Neural cell (in vitro differentiated cells): Measurements from ENCODE around the gene ABAT. TPM values are rescaled to one million over a fixed set of nuclear protein-coding genes. Genes with fewer than 3 reads are reported as not detected.

ENCODE experiments used
- H2AFZ ChIP-seq: fragments of 200-600, 300-800 bp; sonication (generic), shearing (Covaris generic); 2 replicates; pipeline ENCODE4 v1.6.0; 2014; ENCODE audit warnings: low read depth, mild to moderate bottlenecking, antibody characterized with exemption, low read length, moderate library complexity
- H3F3A ChIP-seq: fragments of 200-600 bp; shearing (Covaris generic); 2 replicates; pipeline ENCODE4 v1.6.1; 2016; ENCODE audit warnings: mild to moderate bottlenecking, moderate library complexity, mixed read lengths, antibody characterized with exemption, low read length; ENCODE audit not compliant: insufficient read depth, poor library complexity, severe bottlenecking
- H3K27ac ChIP-seq: fragments of 200-600, 300-800 bp; sonication (generic), shearing (Covaris generic); 2 replicates; pipeline ENCODE4 v1.5.1; 2014; ENCODE audit warnings: mild to moderate bottlenecking, low read length, moderate library complexity
- H3K27me3 ChIP-seq: fragments of 300-800, 200-600 bp; sonication (generic), shearing (Covaris generic); 2 replicates; pipeline ENCODE4 v1.6.0; 2014; ENCODE audit warnings: mild to moderate bottlenecking, low read depth, low read length, moderate library complexity; ENCODE audit not compliant: insufficient read depth
- H3K36me3 ChIP-seq: fragments of 300-800, 200-600 bp; sonication (generic), shearing (Covaris generic); 2 replicates; pipeline ENCODE4 v1.5.1; 2014; ENCODE audit warnings: mild to moderate bottlenecking, antibody characterized with exemption, low read length, moderate library complexity; ENCODE audit not compliant: insufficient read depth
- H3K4me2 ChIP-seq: fragments of 300-800, 200-600 bp; sonication (generic), shearing (Covaris generic); 2 replicates; pipeline ENCODE4 v1.6.0; 2014; ENCODE audit warnings: mild to moderate bottlenecking, low read length
- H3K4me3 ChIP-seq: fragments of 300-800, 200-600 bp; sonication (generic), shearing (Covaris generic); 2 replicates; pipeline ENCODE4 v1.5.1; 2014; ENCODE audit warnings: mild to moderate bottlenecking, low read length, moderate library complexity
- H3K79me2 ChIP-seq: fragments of 200-600 bp; shearing (Covaris generic); replicated peaks from 2 replicates; pipeline ENCODE4 v1.6.0; 2014; ENCODE audit warnings: mild to moderate bottlenecking, low read length, moderate library complexity; ENCODE audit not compliant: insufficient read depth
- H3K9ac ChIP-seq: fragments of 300-800, 200-600 bp; sonication (generic), shearing (Covaris generic); 2 replicates; pipeline ENCODE4 v1.6.1; 2016; ENCODE audit warnings: mild to moderate bottlenecking, low read length, mixed read lengths
- H3K9me2 ChIP-seq: fragments of 200-600 bp; shearing (Covaris generic); 2 replicates; pipeline ENCODE4 v1.6.1; 2016; ENCODE audit warnings: mild to moderate bottlenecking, low read length, mixed read lengths; ENCODE audit not compliant: insufficient read depth
- H3K9me3 ChIP-seq: fragments of 200-600, 300-800 bp; sonication (generic), shearing (Covaris generic); 2 replicates; pipeline ENCODE4 v1.6.1; 2016; ENCODE audit warnings: mild to moderate bottlenecking, mixed run types, low read length, moderate library complexity, mixed read lengths
- H4K20me1 ChIP-seq: fragments of 200-600 bp; shearing (Covaris generic); 2 replicates; pipeline ENCODE4 v1.6.1; 2016; ENCODE audit warnings: mild to moderate bottlenecking, mixed run types; ENCODE audit not compliant: insufficient read depth
- EP300 ChIP-seq: fragments of 450-650 bp; conservative IDR thresholded peaks from 2 replicates; pipeline ENCODE4 v1.6.1; 2014; ENCODE audit warnings: antibody characterized with exemption, mild to moderate bottlenecking, moderate library complexity; ENCODE audit not compliant: poor library complexity, severe bottlenecking
- EZH2 ChIP-seq: fragments of 200-600, 300-800 bp; shearing (Covaris generic), sonication (generic); IDR thresholded peaks from 2 replicates; pipeline ENCODE4 v1.6.1; 2014; ENCODE audit warnings: antibody characterized with exemption, low read length, borderline replicate concordance, mild to moderate bottlenecking; ENCODE audit not compliant: insufficient read depth, poor library complexity, severe bottlenecking
- MXI1 ChIP-seq: fragments of 450-650 bp; conservative IDR thresholded peaks from 2 replicates; pipeline ENCODE4 v1.6.1; 2014; ENCODE audit warnings: antibody characterized with exemption, mild to moderate bottlenecking; ENCODE audit not compliant: poor library complexity, severe bottlenecking
- POLR2AphosphoS5 ChIP-seq: IDR thresholded peaks from 2 replicates; pipeline ENCODE4 v1.6.1; 2012
- RAD21 ChIP-seq: fragments of 450-650 bp; conservative IDR thresholded peaks from 2 replicates; pipeline ENCODE4 v1.6.1; 2014; ENCODE audit warnings: antibody characterized with exemption, mild to moderate bottlenecking, moderate library complexity
- SMC3 ChIP-seq: fragments of 450-650 bp; conservative IDR thresholded peaks from 2 replicates; pipeline ENCODE4 v1.6.1; 2014; ENCODE audit warnings: antibody characterized with exemption, mild to moderate bottlenecking, moderate library complexity; ENCODE audit not compliant: poor library complexity
- TAF1 ChIP-seq: IDR thresholded peaks from 2 replicates; pipeline ENCODE4 v1.6.1; 2012; ENCODE audit warnings: low read depth
- polyA plus RNA-seq: library from polyadenylated mRNA; depleted of rRNA; stranded (reverse); fragments of >200 nt; gene quantifications from 2 replicates; pipeline ENCODE4 v1.2.3, GENCODE V29; 2014
- TF ChIP-seq, protein P1 (sequence below): fragments of 450-650 bp; IDR thresholded peaks from 2 replicates; pipeline ENCODE4 v1.5.1; 2014; ENCODE audit warnings: antibody characterized with exemption, mild to moderate bottlenecking, moderate library complexity; ENCODE audit not compliant: poor library complexity, severe bottlenecking
- TF ChIP-seq, protein P2 (sequence below): IDR thresholded peaks from 2 replicates; pipeline ENCODE4 v1.6.1; 2012; ENCODE audit warnings: borderline replicate concordance

Gene ABAT
- polyA plus RNA-seq, 1 donor from 2014 or later: 125 TPM

GRCh38 chr16:8752706-8753105 lies 78.3 kb downstream of the ABAT start:
- Histone ChIP-seq H4K20me1 (no peaks in the 10 kb centered on the region), H3K9me2 (no peaks in the 10 kb centered on the region), H3K27ac (no peak overlapping the region), H3F3A (no peaks in the 10 kb centered on the region), H2AFZ (no peak overlapping the region), H3K4me3 (no peak overlapping the region), H3K9me3 (no peaks in the 10 kb centered on the region), H3K79me2 (no peaks in the 10 kb centered on the region), H3K36me3 (no peaks in the 10 kb centered on the region), H3K4me2 (no peak overlapping the region), H3K27me3 (no peaks in the 10 kb centered on the region), H3K9ac (no peak overlapping the region)
- TF ChIP-seq RAD21 (no peak), EP300 (no peak), SMC3 (no peak), EZH2 (no peak), MXI1 (no peak), TAF1 (no peak), POLR2AphosphoS5 (no peak)
- TF ChIP-seq, protein P1, sequence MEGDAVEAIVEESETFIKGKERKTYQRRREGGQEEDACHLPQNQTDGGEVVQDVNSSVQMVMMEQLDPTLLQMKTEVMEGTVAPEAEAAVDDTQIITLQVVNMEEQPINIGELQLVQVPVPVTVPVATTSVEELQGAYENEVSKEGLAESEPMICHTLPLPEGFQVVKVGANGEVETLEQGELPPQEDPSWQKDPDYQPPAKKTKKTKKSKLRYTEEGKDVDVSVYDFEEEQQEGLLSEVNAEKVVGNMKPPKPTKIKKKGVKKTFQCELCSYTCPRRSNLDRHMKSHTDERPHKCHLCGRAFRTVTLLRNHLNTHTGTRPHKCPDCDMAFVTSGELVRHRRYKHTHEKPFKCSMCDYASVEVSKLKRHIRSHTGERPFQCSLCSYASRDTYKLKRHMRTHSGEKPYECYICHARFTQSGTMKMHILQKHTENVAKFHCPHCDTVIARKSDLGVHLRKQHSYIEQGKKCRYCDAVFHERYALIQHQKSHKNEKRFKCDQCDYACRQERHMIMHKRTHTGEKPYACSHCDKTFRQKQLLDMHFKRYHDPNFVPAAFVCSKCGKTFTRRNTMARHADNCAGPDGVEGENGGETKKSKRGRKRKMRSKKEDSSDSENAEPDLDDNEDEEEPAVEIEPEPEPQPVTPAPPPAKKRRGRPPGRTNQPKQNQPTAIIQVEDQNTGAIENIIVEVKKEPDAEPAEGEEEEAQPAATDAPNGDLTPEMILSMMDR: no peak
- TF ChIP-seq, protein P2, sequence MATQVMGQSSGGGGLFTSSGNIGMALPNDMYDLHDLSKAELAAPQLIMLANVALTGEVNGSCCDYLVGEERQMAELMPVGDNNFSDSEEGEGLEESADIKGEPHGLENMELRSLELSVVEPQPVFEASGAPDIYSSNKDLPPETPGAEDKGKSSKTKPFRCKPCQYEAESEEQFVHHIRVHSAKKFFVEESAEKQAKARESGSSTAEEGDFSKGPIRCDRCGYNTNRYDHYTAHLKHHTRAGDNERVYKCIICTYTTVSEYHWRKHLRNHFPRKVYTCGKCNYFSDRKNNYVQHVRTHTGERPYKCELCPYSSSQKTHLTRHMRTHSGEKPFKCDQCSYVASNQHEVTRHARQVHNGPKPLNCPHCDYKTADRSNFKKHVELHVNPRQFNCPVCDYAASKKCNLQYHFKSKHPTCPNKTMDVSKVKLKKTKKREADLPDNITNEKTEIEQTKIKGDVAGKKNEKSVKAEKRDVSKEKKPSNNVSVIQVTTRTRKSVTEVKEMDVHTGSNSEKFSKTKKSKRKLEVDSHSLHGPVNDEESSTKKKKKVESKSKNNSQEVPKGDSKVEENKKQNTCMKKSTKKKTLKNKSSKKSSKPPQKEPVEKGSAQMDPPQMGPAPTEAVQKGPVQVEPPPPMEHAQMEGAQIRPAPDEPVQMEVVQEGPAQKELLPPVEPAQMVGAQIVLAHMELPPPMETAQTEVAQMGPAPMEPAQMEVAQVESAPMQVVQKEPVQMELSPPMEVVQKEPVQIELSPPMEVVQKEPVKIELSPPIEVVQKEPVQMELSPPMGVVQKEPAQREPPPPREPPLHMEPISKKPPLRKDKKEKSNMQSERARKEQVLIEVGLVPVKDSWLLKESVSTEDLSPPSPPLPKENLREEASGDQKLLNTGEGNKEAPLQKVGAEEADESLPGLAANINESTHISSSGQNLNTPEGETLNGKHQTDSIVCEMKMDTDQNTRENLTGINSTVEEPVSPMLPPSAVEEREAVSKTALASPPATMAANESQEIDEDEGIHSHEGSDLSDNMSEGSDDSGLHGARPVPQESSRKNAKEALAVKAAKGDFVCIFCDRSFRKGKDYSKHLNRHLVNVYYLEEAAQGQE: no peak

- Histone ChIP-seq H3K79me2 (no peaks in the 10 kb centered on the region), H3K36me3 (no peaks in the 10 kb centered on the region), H3K9me3 (no peaks in the 10 kb centered on the region), H4K20me1 (no peaks in the 10 kb centered on the region), H3F3A (no peaks in the 10 kb centered on the region), H2AFZ (no peak overlapping the region), H3K27ac (no peak overlapping the region), H3K27me3 (no peaks in the 10 kb centered on the region), H3K9ac (no peak overlapping the region), H3K4me3 (no peak overlapping the region), H3K9me2 (no peaks in the 10 kb centered on the region), H3K4me2 (no peak overlapping the region)
- TF ChIP-seq, protein P1: no peak
- TF ChIP-seq TAF1: no peak
- TF ChIP-seq, protein P2: no peak
These were observed 79.1 kb downstream of the ABAT start for GRCh38 chr16:8753416-8754054.
